NCI-H2107 treated with DMSO at 0.1 percent for 48 hours (cell line): ENCODE data around the gene SCAP.
A peak's percentile ranks its signal among the peaks of the same experiment; 100 is the strongest.

Experiments used
- DNase-seq: peaks from one replicate; lab custom pipeline; 2025; ENCODE audit not compliant: unreplicated experiment; lab: John Stamatoyannopoulos, UW

SCAP gene

GRCh38 chr3:47432673-47433072 is 43.1 kb downstream of the SCAP start:
- DNase-seq, result no peak

- no peak for DNase-seq
These were observed 44.5 kb downstream of the SCAP start for GRCh38 chr3:47431225-47431624.

GRCh38 chr3:47430606-47431005 is 45.1 kb downstream of the SCAP start:
- DNase-seq, result no peak

- no peak for DNase-seq
These were observed 46.1 kb downstream of the SCAP start for GRCh38 chr3:47429476-47430270.

GRCh38 chr3:47428662-47429061 is 47.1 kb downstream of the SCAP start:
- DNase-seq, result no peak

- no peak for DNase-seq
These were observed 47.9 kb downstream of the SCAP start for GRCh38 chr3:47427866-47428265.

- no peak for DNase-seq
These were observed 49.8 kb downstream of the SCAP start for GRCh38 chr3:47425959-47426358.

- DNase-seq, result no peak
These were observed 50.4 kb downstream of the SCAP start for GRCh38 chr3:47425383-47425778.

- no peak for DNase-seq
These were observed 51.0 kb downstream of the SCAP start for GRCh38 chr3:47424434-47425382.

GRCh38 chr3:47423548-47424145 is 52.1 kb downstream of the SCAP start:
- no peak for DNase-seq

GRCh38 chr3:47422743-47423142 is 53.0 kb downstream of the SCAP start:
- DNase-seq, result no peak

- no peak for DNase-seq
These were observed 53.7 kb downstream of the SCAP start for GRCh38 chr3:47421741-47422649.

- peak; percentile 50 for DNase-seq
These were observed 54.9 kb downstream of the SCAP start for GRCh38 chr3:47420511-47421484.

GRCh38 chr3:47420044-47420430 is 55.7 kb downstream of the SCAP start:
- no peak for DNase-seq

- no peak for DNase-seq
These were observed 56.4 kb downstream of the SCAP start for GRCh38 chr3:47419083-47420043.

- DNase-seq, result no peak
These were observed 57.3 kb downstream of the SCAP start for GRCh38 chr3:47418167-47419082.

- DNase-seq, result no peak
These were observed 59.7 kb downstream of the SCAP start for GRCh38 chr3:47416041-47416440.
